ENCODE measurements around the gene WDR37. TPM values are rescaled to one million over a fixed set of nuclear protein-coding genes. Genes with fewer than 3 reads are reported as not detected.

Gene WDR37
- total and polyA plus RNA-seq, 9 of the 15 experiments (the other 6 are each of a cell fraction or from before 2014, with no cell fraction given), result 2.3 to 11.6 (median 6.7) TPM

DNA sequence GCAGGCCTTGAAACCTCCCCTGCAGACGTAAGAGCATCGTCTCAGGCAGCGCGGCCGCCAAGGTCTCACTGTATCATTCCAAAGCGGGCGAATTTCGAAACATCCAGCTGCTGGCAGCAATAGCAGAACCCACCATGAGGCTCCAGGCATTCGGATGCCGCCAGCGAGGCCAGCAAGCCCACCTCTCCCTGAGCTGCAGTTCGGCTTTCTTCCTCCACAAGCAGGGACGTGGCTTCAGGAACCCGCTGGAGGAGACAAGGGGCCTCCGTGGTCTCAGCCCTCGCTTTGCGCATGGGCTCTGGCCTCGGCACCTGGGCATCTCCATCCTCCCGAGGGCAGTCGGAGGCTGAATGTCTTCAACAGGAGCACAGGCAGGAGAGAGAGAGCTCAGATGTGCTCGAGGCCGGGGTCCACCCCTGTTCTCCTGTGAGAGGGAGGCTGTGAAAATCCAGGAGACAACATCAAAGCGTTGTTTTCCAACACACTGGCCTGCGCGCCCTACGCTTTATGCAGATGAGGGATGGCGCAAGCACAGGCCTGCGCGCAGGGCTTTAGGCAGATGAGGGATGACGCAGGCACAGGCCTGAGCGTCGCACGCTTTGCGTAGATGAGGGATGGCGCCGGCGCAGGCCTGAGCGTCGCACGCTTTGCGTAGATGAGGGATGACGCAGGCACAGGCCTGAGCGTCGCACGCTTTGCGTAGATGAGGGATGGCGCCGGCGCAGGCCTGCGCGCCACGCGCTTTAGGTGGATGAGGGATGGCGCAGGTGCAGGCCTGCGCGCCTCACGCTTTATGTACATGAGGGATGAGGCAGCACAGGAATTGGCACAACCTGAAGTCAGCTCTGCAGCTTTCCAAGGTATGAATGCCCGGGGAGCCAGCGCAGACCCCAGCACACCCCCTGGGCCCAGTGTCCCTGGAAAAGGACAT is 103.2 kb downstream of the WDR37 start (continued):
- TF ChIP-seq ZC3H4 (CRISPR knock-in tag; IDR thresholded peaks at IDR 0.05; ENCODE audit: borderline replicate concordance), result no peak
- no peak for TF ChIP-seq PURB (CRISPR knock-in tag; IDR thresholded peaks at IDR 0.05; ENCODE audit: low read depth)
- no peak for TF ChIP-seq LCOR (CRISPR knock-in tag; IDR thresholded peaks at IDR 0.05)
- TF ChIP-seq, protein P1, sequence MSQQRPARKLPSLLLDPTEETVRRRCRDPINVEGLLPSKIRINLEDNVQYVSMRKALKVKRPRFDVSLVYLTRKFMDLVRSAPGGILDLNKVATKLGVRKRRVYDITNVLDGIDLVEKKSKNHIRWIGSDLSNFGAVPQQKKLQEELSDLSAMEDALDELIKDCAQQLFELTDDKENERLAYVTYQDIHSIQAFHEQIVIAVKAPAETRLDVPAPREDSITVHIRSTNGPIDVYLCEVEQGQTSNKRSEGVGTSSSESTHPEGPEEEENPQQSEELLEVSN (IDR thresholded peaks at IDR 0.05; ENCODE audit: borderline replicate concordance in 1 of 2, extremely low read depth in 1 of 2, insufficient read depth in 1 of 2, insufficient read length in 1 of 2, low read depth in 1 of 2, low read length in 1 of 2, poor library complexity in 1 of 2, severe bottlenecking in 1 of 2), result peak; percentile 79 to 89
- TF ChIP-seq YY1 (IDR thresholded peaks at IDR 0.05; ENCODE audit: borderline replicate concordance in 1 of 3, control insufficient read depth in 1 of 3, extremely low read depth in 1 of 3, insufficient read depth in 3 of 3, insufficient read length in 1 of 3, insufficient replicate concordance in 2 of 3, low read depth in 1 of 3, low read length in 2 of 3), result peak; percentile 14 to 86 (median 80)
- TF ChIP-seq NFE2 (IDR thresholded peaks at IDR 0.05; ENCODE audit: low read depth), result peak; percentile 38; the same call in 1 of the 2 replicates
- TF ChIP-seq ZNF263 (CRISPR knock-in tag; IDR thresholded peaks at IDR 0.05; ENCODE audit: borderline replicate concordance), result 0 out of 2 replicates have a peak, but pooled peaks have one; percentile 23
- TF ChIP-seq MBD2 (IDR thresholded peaks at IDR 0.05; ENCODE audit: borderline replicate concordance, low read depth), result 0 out of 2 replicates have a peak, but pooled peaks have one; percentile 35
- no peak for TF ChIP-seq NONO (IDR thresholded peaks at IDR 0.05; ENCODE audit: low read depth in 2 of 2, low read length in 1 of 2)
- 0 out of 4 replicates have a peak, but pooled peaks of 1 of the 2 experiments have one; percentile 51 for TF ChIP-seq SIN3A (IDR thresholded peaks at IDR 0.05; ENCODE audit: borderline replicate concordance in 2 of 2, control insufficient read depth in 1 of 2, low read depth in 2 of 2, low read length in 2 of 2)
- no peak for TF ChIP-seq CBX5 (IDR thresholded peaks at IDR 0.05; ENCODE audit: borderline replicate concordance, low read depth)
- TF ChIP-seq CTBP1 (IDR thresholded peaks at IDR 0.05; ENCODE audit: borderline replicate concordance), result peak; percentile 37; the same call in 1 of the 2 replicates
- TF ChIP-seq, protein P2, sequence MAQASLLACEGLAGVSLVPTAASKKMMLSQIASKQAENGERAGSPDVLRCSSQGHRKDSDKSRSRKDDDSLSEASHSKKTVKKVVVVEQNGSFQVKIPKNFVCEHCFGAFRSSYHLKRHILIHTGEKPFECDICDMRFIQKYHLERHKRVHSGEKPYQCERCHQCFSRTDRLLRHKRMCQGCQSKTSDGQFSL (CRISPR knock-in tag; IDR thresholded peaks at IDR 0.05), result no peak
- TF ChIP-seq, protein P2 (tag; IDR thresholded peaks at IDR 0.05), result no peak
- TF ChIP-seq, protein P3, sequence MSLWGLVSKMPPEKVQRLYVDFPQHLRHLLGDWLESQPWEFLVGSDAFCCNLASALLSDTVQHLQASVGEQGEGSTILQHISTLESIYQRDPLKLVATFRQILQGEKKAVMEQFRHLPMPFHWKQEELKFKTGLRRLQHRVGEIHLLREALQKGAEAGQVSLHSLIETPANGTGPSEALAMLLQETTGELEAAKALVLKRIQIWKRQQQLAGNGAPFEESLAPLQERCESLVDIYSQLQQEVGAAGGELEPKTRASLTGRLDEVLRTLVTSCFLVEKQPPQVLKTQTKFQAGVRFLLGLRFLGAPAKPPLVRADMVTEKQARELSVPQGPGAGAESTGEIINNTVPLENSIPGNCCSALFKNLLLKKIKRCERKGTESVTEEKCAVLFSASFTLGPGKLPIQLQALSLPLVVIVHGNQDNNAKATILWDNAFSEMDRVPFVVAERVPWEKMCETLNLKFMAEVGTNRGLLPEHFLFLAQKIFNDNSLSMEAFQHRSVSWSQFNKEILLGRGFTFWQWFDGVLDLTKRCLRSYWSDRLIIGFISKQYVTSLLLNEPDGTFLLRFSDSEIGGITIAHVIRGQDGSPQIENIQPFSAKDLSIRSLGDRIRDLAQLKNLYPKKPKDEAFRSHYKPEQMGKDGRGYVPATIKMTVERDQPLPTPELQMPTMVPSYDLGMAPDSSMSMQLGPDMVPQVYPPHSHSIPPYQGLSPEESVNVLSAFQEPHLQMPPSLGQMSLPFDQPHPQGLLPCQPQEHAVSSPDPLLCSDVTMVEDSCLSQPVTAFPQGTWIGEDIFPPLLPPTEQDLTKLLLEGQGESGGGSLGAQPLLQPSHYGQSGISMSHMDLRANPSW (CRISPR knock-in tag; IDR thresholded peaks at IDR 0.05), result no peak
- peak; percentile 26; the same call in 1 of the 2 replicates for TF ChIP-seq PML (IDR thresholded peaks at IDR 0.05; ENCODE audit: low read length)
- peak; percentile 53 for TF ChIP-seq NEUROD1 (IDR thresholded peaks at IDR 0.05; ENCODE audit: borderline replicate concordance, low read depth, low read length, partially characterized antibody)
- TF ChIP-seq KHSRP (IDR thresholded peaks at IDR 0.05), result peak; percentile 63; the same call in 1 of the 2 replicates
- no peak for TF ChIP-seq SREBF1 (IDR thresholded peaks at IDR 0.05; ENCODE audit: borderline replicate concordance, low read depth, low read length)
- peak; percentile 45; the same call in 1 of the 2 replicates for TF ChIP-seq SP1 (CRISPR knock-in tag; IDR thresholded peaks at IDR 0.05)
- TF ChIP-seq ZKSCAN8 (CRISPR knock-in tag; IDR thresholded peaks at IDR 0.05), result no peak

Data from K562 (cell line).